HG02840 (cell line): ENCODE results near the gene NIPBL.
"Not testable (repeated sequence)": the region's sequence is repeated elsewhere in the genome, so short reads cannot be mapped to it uniquely, and the experiment has no call there.

ENCODE experiments used
- ATAC-seq: cut with Tn5 transposase; IDR thresholded peaks from one replicate; pipeline ENCODE4 v1.9.1; 2021; ENCODE audit warnings: mild to moderate bottlenecking, moderate library complexity, moderate number of reproducible peaks; ENCODE audit not compliant: unreplicated experiment, low FRiP score

Gene NIPBL

GRCh38 chr5:36876299-36876964 is at the start of gene NIPBL:
TSS of gene NIPBL (plus strand) at chr5:36876769. CDS start at chr5:36953697, 76,928 bp downstream.
- peak; percentile 63 for ATAC-seq

- no peak for ATAC-seq
These were observed 44.3 kb upstream of the NIPBL start for GRCh38 chr5:36832274-36832673.

GRCh38 chr5:36836831-36837230 is 39.7 kb upstream of the NIPBL start:
- no peak for ATAC-seq

GRCh38 chr5:36839489-36840476 is 36.8 kb upstream of the NIPBL start:
- no peak for ATAC-seq

- ATAC-seq, result no peak
These were observed 34.9 kb upstream of the NIPBL start for GRCh38 chr5:36841677-36842076.

- ATAC-seq, result no peak
These were observed 34.5 kb upstream of the NIPBL start for GRCh38 chr5:36842087-36842486.

- no peak for ATAC-seq
These were observed 32.3 kb upstream of the NIPBL start for GRCh38 chr5:36844305-36844704.

GRCh38 chr5:36848545-36848944 is 28.0 kb upstream of the NIPBL start:
- ATAC-seq, result not testable (repeated sequence)

GRCh38 chr5:36852903-36853302 is 23.7 kb upstream of the NIPBL start:
- not testable (repeated sequence) for ATAC-seq

GRCh38 chr5:36854402-36855140 is 22.0 kb upstream of the NIPBL start:
- no peak for ATAC-seq

GRCh38 chr5:36855141-36855495 is 21.5 kb upstream of the NIPBL start:
- ATAC-seq, result no peak

GRCh38 chr5:36861871-36862270 is 14.7 kb upstream of the NIPBL start:
- ATAC-seq, result no peak

- ATAC-seq, result peak; percentile 59
These were observed 6.0 kb upstream of the NIPBL start for GRCh38 chr5:36870399-36871040.

- no peak for ATAC-seq
These were observed 2.1 kb upstream of the NIPBL start for GRCh38 chr5:36874465-36874864.

- ATAC-seq, result no peak
These were observed 1.3 kb upstream of the NIPBL start for GRCh38 chr5:36875051-36875789.

- ATAC-seq, result peak; percentile 49
These were observed 725 bp upstream of the NIPBL start for GRCh38 chr5:36875790-36876298.

GRCh38 chr5:36876965-36877666 is 547 bp downstream of the NIPBL start:
- ATAC-seq, result peak; percentile 27

GRCh38 chr5:36877667-36878391 is 1.3 kb downstream of the NIPBL start:
- no peak for ATAC-seq
